Fibroblast of lung (primary cell): ENCODE results near the gene PDGFC. TPM values are rescaled to one million over a fixed set of nuclear protein-coding genes. Genes with fewer than 3 reads are reported as not detected.
A peak's percentile ranks its signal among the peaks of the same experiment; 100 is the strongest.

Experiments
- DNase-seq, 2 donors: peaks; one replicate each; pipeline versions ENCODE4 v3.0.0 to v3.0.0-alpha.2; 2010; ENCODE audit warnings: low read depth in 2 of 2
- H2AFZ ChIP-seq: 2 replicates; pipeline ENCODE4 v1.5.1; 2012; ENCODE audit warnings: low read length, control low read depth, inconsistent platforms
- H3K27ac ChIP-seq: 2 replicates; pipeline ENCODE4 v1.5.1; 2011; ENCODE audit warnings: low read length, control low read depth; ENCODE audit not compliant: insufficient read depth
- H3K27me3 ChIP-seq: 2 replicates; pipeline ENCODE4 v1.5.1; 2011; ENCODE audit warnings: mild to moderate bottlenecking, low read length; ENCODE audit not compliant: control insufficient read depth, insufficient read depth
- H3K36me3 ChIP-seq: 2 replicates; pipeline ENCODE4 v1.5.1; 2011; ENCODE audit warnings: low read length; ENCODE audit not compliant: control insufficient read depth, insufficient read depth
- H3K4me1 ChIP-seq: 2 replicates; pipeline ENCODE4 v1.5.1; 2011; ENCODE audit warnings: low read length; ENCODE audit not compliant: control insufficient read depth, insufficient read depth; ENCODE audit errors: extremely low read depth
- H3K4me2 ChIP-seq: 2 replicates; pipeline ENCODE4 v1.5.1; 2011; ENCODE audit warnings: low read length, control low read depth; ENCODE audit not compliant: insufficient read depth; ENCODE audit errors: extremely low read depth
- H3K4me3 ChIP-seq, 4 experiments: fragments of 200-600 bp in 1 of 4; sonication (generic) in 1 of 4; replicated peaks in 1 of 4; 2 replicates each; pipeline ENCODE4 v1.5.1; 2011 to 2016; ENCODE audit warnings: low read length in 4 of 4, low read depth in 3 of 4, mild to moderate bottlenecking in 3 of 4, control low read depth in 2 of 4, inconsistent platforms in 1 of 4, mixed read lengths in 1 of 4; ENCODE audit not compliant: insufficient read depth in 1 of 4; ENCODE audit errors: control extremely low read depth in 1 of 4
- H3K79me2 ChIP-seq: 2 replicates; pipeline ENCODE4 v1.5.1; 2012; ENCODE audit warnings: mild to moderate bottlenecking, low read length, inconsistent platforms; ENCODE audit not compliant: control insufficient read depth, insufficient read depth
- H3K9ac ChIP-seq: 2 replicates; pipeline ENCODE4 v1.5.1; 2011; ENCODE audit warnings: mild to moderate bottlenecking, low read length, control low read depth; ENCODE audit not compliant: insufficient read depth
- H3K9me3 ChIP-seq: 2 replicates; pipeline ENCODE4 v1.5.1; 2012; ENCODE audit warnings: low read depth, low read length; ENCODE audit not compliant: control insufficient read depth, insufficient read depth
- H4K20me1 ChIP-seq: 2 replicates; pipeline ENCODE4 v1.5.1; 2011; ENCODE audit warnings: low read length; ENCODE audit not compliant: control insufficient read depth, insufficient read depth; ENCODE audit errors: extremely low read depth
- EZH2 ChIP-seq: IDR thresholded peaks from 2 replicates; pipeline ENCODE4 v1.5.1; 2012; ENCODE audit warnings: low read length, control low read depth, mild to moderate bottlenecking; ENCODE audit errors: missing control alignments
- polyA plus RNA-seq, 2 donors: library from polyadenylated mRNA; depleted of rRNA in 1 of 2; stranded (reverse) in 1 of 2; unstranded in 1 of 2; fragments of >200 nt; gene quantifications; 2 replicates each; pipeline ENCODE4 v1.2.1, GENCODE V29; 2011 to 2012; ENCODE audit warnings: missing spikeins in 1 of 2
- total RNA-seq: library from RNA; depleted of rRNA; stranded (reverse); fragments of >200 nt; gene quantifications from 2 replicates; pipeline ENCODE4 v1.2.1, GENCODE V29; 2014
- TF ChIP-seq, protein P1 (sequence below), 2 donors: IDR thresholded peaks in 1 of 2; conservative IDR thresholded peaks in 1 of 2; 1 replicate in 1 of 2; 2 replicates in 1 of 2; pipeline ENCODE4 v1.5.1; 2011 to 2012; ENCODE audit warnings: low read length in 2 of 2, control low read depth in 1 of 2, inconsistent platforms in 1 of 2, low read depth in 1 of 2, mild to moderate bottlenecking in 1 of 2

PDGFC gene
- total and polyA plus RNA-seq, 2 donors (not counting 1 experiment from before 2014, with no cell fraction given): 43.4 to 103 TPM

DNA sequence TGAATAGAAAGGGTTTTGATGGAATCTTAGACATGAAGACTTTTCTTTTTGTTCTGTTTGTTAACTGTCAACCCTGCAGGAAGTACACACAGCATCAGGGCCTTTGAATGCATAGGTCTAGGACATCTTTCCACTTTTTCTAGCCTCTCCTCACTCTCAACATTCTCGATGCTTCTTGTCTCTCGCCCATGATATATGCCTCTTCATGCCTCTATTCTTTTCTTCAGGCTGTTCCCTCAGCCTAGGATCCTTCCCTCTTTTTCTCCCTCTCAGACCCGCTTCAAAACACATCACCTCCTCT, 9.6 kb downstream of the PDGFC start:
- peak overlapping the region; percentile 58 for H3K27ac ChIP-seq
- no peaks in the 10 kb centered on the region for H3K36me3 ChIP-seq
- H4K20me1 ChIP-seq: no peaks in the 10 kb centered on the region
- H3K79me2 ChIP-seq: peaks cover 87% of the 10 kb centered on the region
- no peak overlapping the region for H2AFZ ChIP-seq
- H3K9me3 ChIP-seq: no peaks in the 10 kb centered on the region
- no peak overlapping the region for H3K9ac ChIP-seq
- TF ChIP-seq, protein P1, sequence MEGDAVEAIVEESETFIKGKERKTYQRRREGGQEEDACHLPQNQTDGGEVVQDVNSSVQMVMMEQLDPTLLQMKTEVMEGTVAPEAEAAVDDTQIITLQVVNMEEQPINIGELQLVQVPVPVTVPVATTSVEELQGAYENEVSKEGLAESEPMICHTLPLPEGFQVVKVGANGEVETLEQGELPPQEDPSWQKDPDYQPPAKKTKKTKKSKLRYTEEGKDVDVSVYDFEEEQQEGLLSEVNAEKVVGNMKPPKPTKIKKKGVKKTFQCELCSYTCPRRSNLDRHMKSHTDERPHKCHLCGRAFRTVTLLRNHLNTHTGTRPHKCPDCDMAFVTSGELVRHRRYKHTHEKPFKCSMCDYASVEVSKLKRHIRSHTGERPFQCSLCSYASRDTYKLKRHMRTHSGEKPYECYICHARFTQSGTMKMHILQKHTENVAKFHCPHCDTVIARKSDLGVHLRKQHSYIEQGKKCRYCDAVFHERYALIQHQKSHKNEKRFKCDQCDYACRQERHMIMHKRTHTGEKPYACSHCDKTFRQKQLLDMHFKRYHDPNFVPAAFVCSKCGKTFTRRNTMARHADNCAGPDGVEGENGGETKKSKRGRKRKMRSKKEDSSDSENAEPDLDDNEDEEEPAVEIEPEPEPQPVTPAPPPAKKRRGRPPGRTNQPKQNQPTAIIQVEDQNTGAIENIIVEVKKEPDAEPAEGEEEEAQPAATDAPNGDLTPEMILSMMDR (conservative IDR thresholded peaks at IDR 0.05 in 1 of 2, IDR thresholded peaks at IDR 0.05 in 1 of 2; ENCODE audit: low read depth in 1 of 2, low read length in 2 of 2): no peak
- TF ChIP-seq EZH2: no peak
- DNase-seq: no peak
- peaks cover 20% of the 10 kb centered on the region for H3K4me1 ChIP-seq
- no peak overlapping the region for H3K4me3 ChIP-seq
- peak overlapping the region; percentile 65 for H3K4me2 ChIP-seq
- H3K27me3 ChIP-seq: no peaks in the 10 kb centered on the region

DNA sequence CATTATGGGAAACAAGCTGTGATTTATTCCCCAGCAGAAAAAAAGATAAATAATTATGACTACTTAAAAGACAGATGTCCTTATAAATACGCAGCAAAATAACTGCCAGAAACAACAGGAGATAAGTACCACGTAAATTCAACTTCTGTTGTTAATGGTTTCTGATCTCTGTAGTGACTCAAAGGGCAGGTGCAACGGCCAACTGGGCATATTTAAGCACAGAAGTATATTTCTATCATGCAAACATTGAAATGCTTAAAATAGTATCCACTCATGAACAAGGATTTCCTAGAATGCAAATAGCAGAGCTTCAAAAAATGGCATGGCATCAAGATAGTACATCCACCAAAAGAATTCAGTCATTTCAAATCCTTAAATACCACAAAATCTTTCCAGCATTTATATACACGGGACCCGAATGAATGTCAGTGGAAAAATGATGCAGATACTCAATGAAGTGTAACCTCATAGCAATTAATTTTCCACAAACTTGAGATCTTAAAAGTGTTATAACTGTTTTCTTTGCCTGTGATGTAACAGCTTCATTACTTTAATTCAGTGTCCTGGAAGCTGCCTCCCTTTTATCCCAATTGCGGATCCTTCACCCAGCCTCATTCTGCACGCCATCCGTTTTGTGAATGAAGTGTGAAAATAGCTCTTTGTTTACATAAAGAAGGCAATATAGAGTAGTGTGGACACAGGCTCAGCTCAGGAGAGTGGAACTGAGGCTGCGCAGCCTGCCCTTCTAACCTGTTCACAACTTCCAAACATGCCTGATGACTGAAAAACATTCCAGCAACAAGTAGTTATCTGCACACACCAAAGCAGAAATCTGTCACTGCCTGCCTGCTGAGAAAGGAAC, 10.2 kb downstream of the PDGFC start:
- Histone ChIP-seq H3K27me3 (no peaks in the 10 kb centered on the region), H3K27ac (peak overlapping the region; percentile 58), H3K36me3 (no peaks in the 10 kb centered on the region), H4K20me1 (no peaks in the 10 kb centered on the region), H3K79me2 (peaks cover 86% of the 10 kb centered on the region), H3K4me2 (peak overlapping the region; percentile 65), H3K4me1 (peaks cover 20% of the 10 kb centered on the region), H2AFZ (no peak overlapping the region), H3K9me3 (no peaks in the 10 kb centered on the region), H3K9ac (no peak overlapping the region), H3K4me3 (no peak overlapping the region)
- DNase-seq: peak in 1 of 2 donors; percentile 78
- TF ChIP-seq EZH2: no peak
- TF ChIP-seq, protein P1 (conservative IDR thresholded peaks at IDR 0.05 in 1 of 2, IDR thresholded peaks at IDR 0.05 in 1 of 2; ENCODE audit: low read depth in 1 of 2, low read length in 2 of 2): no peak

DNA sequence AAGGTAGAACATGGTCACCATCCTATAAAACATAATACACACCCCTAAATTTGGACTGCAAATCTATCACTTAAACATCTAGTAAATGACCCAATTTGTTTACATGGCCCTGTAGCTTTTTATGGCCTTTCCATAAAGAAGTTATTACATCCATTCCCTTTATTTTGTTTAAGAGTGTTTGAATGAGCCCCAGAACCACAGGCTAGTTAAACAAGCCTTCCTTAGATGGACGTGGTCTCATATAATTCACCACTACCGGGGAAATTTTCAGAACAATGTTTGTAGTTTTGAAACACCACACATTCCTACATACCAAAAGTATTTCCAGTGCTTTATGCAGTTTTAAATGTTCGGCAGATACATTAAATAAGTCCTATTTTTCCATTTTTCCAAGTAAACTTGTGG, 12.3 kb downstream of the PDGFC start:
- Histone ChIP-seq H3K36me3 (peaks cover 1% of the 10 kb centered on the region), H3K4me1 (peaks cover 20% of the 10 kb centered on the region), H3K4me3 (peak overlapping the region in 1 of 4 experiments; percentile 28), H3K9ac (no peak overlapping the region), H2AFZ (no peak overlapping the region), H3K9me3 (no peaks in the 10 kb centered on the region), H3K79me2 (peaks cover 86% of the 10 kb centered on the region), H4K20me1 (no peaks in the 10 kb centered on the region), H3K4me2 (peak overlapping the region; percentile 13), H3K27ac (no peak overlapping the region), H3K27me3 (no peaks in the 10 kb centered on the region)
- peak; percentile 80 to 81 for DNase-seq
- TF ChIP-seq EZH2: no peak
- TF ChIP-seq, protein P1 (conservative IDR thresholded peaks at IDR 0.05 in 1 of 2, IDR thresholded peaks at IDR 0.05 in 1 of 2; ENCODE audit: low read depth in 1 of 2, low read length in 2 of 2): no peak
